Choroid plexus epithelial cell (primary cell): ENCODE results near the gene PIGR.

Experiments used
- DNase-seq: peaks from one replicate; pipeline ENCODE4 v3.0.0-alpha.2; 2010; ENCODE audit warnings: low read depth
- H3K4me3 ChIP-seq: 2 replicates; pipeline ENCODE4 v1.5.1; 2011; ENCODE audit warnings: low read depth, mild to moderate bottlenecking, control low read depth, low read length, moderate library complexity
- TF ChIP-seq, protein P1 (sequence below): conservative IDR thresholded peaks from 2 replicates; pipeline ENCODE4 v1.5.1; 2011; ENCODE audit warnings: low read depth, mild to moderate bottlenecking, control low read depth, inconsistent platforms, low read length, moderate library complexity

The PIGR gene

DNA sequence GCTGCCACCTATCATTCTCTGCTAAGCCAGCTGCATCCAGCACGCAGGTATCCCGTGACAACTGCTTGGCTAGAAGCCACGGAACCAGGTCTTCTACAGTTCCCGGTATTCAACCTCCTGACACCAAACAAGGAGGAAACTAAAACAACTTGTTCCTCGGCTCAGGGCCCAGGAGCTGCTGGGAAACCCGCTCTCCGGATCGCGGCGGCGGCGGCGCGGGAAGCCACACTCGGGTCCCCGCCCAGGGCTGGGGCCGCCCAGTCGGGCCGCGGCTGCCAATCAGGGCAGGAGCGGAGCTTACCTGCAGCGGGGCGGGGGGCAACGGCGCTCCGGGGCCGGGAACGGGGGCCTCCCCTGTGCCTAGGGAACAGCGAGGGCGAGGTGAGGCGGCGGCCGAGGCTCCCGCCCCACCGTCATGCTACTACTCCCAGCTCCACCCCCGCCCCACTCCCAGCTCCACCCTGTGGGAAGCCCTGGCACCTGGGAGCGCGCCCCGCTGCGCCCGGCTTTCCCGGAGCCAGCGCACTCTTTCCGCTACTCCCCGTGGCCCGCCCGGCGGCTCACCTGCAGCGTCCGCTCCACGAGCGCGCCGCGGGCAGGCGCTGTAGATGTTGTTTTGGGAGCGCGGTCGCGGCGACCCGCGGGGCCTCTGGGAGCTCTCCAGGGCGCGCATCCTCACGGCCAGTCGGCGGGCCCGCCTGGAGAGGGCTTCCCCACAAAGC is 36.9 kb downstream of the PIGR start:
- H3K4me3 ChIP-seq = peak overlapping the region; percentile 53
- peak; percentile 72 for DNase-seq
- TF ChIP-seq, protein P1, sequence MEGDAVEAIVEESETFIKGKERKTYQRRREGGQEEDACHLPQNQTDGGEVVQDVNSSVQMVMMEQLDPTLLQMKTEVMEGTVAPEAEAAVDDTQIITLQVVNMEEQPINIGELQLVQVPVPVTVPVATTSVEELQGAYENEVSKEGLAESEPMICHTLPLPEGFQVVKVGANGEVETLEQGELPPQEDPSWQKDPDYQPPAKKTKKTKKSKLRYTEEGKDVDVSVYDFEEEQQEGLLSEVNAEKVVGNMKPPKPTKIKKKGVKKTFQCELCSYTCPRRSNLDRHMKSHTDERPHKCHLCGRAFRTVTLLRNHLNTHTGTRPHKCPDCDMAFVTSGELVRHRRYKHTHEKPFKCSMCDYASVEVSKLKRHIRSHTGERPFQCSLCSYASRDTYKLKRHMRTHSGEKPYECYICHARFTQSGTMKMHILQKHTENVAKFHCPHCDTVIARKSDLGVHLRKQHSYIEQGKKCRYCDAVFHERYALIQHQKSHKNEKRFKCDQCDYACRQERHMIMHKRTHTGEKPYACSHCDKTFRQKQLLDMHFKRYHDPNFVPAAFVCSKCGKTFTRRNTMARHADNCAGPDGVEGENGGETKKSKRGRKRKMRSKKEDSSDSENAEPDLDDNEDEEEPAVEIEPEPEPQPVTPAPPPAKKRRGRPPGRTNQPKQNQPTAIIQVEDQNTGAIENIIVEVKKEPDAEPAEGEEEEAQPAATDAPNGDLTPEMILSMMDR = no peak

DNA sequence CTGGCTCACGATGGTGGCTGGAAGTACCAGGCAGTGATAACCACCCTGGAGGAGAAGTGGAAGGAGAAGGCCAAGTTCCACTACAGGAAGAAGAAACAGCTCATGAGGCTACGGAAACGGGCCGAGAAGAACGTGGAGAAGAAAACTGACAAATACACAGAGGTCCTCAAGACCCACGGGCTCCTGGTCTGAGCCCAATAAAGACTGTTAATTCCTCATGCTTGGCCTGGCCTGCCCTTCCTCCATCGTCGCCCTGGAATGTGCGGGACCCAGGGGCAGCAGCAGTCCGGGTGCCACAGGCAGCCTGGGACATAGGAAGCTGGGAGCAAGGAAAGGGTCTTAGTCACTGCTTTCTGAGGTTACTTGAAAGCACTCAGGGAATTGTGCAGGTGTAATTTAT is 38.2 kb downstream of the PIGR start:
- H3K4me3 ChIP-seq = no peak overlapping the region
- TF ChIP-seq, protein P1 = no peak
- DNase-seq = no peak

DNA sequence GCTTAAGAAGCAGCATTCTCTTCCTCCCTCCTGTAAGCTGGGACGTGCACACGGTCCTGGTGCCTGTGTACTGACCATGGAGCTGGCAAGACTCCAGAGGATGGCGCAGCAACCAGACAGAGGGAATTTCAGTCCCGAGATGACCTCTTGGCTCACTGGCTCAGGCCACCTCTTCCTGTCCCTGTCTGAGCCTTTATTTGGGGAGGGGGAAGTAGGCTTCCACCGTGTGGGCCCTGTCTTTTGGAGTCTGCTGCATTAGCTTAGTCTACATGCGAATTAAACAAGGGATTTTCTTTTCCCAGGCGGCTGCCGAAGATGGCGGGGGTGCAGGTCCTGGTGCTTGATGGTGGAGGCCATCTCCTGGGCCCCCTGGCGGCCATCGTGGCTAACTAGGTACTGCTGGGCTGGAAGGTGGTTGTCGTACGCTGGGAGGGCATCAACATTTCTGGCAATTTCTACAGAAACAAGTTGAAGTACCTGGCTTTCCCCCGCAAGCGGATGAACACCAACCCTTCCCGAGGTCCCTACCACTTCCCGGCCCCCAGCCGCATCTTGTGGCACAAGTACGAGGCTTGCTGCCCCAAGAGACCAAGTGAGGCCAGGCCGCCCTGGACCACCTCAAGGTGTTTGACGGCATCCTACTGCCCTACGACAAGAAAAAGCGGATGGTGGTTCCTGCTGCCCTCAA is 38.8 kb downstream of the PIGR start:
- H3K4me3 ChIP-seq = no peak overlapping the region
- TF ChIP-seq, protein P1 = peak; percentile 55
- DNase-seq = no peak

DNA sequence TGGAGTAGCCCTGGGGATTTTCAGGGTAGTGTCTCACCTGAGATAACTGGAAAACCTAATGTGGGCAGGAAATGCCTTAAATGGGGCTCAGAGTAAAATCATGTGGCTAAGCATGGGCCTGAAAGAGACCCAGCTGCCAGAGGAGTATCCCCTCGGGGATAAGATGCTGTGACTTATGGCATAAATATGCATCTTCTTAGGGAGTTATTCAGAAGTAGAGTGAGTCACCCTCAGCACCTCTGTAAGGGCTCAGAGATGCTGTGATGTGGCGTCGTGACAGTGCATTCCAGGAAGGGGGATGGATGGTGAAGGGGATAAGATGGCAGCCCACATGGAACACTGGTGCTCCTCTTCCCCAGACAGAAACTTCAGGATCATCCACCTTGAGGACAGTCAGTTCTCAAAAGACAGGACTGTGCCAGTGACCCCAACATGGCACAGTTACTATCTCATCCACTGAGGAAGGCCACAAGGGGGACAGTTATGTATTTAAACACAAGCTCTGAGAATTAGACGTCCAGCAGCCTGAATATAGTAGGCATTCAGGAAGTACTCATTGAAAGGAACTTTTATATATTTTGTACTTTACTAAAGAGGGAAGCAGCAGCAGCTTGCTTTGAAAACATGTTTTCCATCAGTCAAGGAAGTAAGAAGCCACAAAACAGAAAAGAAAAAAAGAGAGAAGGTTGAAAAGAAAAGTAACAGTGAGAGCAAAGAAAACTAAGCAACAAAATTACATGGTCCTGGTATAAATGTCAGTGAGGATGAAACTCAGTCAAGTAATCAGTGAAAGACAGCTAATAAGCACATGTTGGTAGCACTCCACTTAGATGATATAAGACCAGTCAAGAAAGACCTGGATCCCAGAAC is 40.7 kb downstream of the PIGR start:
- DNase-seq = peak; percentile 86
- H3K4me3 ChIP-seq = no peak overlapping the region
- TF ChIP-seq, protein P1 = peak; percentile 12

DNA sequence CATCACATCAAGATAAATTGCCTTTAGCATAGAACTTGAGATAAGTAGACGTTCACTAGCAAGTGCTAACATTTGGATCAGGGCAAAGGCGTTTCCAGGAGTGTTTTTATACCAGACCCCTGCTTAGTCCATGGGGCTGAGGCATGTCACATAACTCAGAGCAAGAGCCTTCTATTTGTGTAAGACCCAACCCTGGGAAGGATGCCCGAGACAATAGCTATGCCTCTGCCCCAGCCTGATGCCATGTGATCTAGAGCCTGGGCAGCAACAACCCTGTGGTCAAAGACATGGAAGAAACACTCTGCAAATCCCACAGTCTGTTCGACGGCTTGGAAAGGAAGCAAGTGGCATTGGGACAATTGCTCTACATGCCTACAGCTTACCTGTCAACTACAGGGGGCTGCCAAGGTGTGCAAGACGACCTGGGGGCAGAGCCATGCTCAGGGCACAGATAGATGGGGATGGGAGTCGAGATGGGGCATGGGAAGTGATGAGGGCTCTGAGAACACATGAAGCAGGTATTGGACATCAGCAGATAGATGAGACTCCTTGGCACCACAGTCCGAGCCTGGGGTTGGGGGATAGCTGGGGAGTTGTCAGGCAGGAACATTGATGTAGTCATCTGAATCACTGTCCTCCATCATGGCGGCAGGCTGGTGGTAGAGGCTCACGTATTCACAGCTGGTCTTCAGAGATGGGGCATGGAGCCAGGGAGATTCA is 41.7 kb downstream of the PIGR start:
- TF ChIP-seq, protein P1 = no peak
- no peak overlapping the region for H3K4me3 ChIP-seq
- DNase-seq = no peak

DNA sequence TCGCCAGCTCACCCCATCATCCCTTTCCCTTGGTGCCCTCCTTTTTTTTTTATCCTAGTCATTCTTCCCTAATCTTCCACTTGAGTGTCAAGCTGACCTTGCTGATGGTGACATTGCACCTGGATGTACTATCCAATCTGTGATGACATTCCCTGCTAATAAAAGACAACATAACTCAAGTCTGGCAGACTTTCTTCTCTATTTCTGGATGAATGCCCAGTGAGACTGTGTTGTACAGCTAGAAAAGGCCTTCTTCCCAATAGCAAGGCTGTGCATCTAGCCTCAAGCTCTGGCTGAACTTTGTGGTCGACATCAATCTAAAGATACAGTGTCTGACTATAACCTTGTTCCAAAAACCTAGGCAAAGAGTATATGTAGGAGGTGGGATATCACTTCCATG is 42.6 kb downstream of the PIGR start:
- peak; percentile 60 for DNase-seq
- TF ChIP-seq, protein P1 = no peak
- no peak overlapping the region for H3K4me3 ChIP-seq
